DMS 273 (cell line): Measurements from ENCODE around the gene FN3KRP.
"Not testable (repeated sequence)": the region's sequence is repeated elsewhere in the genome, so short reads cannot be mapped to it uniquely, and the experiment has no call there.

Source experiments
- DNase-seq: peaks from one replicate; lab custom pipeline; 2025; ENCODE audit not compliant: unreplicated experiment; lab: John Stamatoyannopoulos, UW

The FN3KRP gene

DNA sequence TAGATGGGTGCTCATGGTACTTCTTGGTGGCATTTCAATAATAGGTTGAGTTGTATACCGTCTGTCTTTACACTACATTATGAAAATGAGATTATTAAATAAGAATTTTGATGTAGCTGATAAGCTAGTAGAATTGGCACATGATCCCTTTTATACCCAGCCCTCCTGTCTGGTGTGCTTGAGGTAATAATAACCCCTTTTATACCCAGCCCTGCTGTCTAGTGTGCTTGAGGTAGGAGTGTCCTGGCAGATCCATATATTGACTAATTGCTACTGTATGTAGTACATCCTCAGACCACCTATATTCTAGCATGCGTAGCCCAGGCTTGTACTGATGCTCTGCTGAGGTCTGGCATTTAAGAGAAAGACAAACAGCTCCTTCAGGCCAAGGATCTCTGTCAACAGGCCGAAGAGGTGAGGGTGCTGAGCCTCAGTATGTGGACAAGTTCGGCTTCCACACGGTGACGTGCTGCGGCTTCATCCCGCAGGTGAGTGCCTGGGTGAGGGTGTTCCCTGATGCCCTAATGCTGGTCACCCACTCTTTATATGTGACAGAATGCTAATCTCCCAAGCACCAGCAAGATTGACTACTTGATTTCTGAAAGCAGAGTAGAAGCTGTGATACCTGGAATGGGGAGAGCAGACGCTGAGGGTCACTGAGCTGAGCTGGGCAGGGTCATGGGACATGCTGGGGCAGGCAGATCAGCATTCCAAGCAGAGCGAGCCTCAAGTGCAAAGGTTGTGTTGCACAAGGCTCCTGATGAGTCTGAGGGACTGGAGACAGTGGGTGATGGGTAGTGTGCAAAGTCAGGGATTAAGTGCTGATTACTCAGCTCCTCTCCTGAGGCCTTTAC, 24.6 kb downstream of the FN3KRP start:
- peak; percentile 38 for DNase-seq

DNA sequence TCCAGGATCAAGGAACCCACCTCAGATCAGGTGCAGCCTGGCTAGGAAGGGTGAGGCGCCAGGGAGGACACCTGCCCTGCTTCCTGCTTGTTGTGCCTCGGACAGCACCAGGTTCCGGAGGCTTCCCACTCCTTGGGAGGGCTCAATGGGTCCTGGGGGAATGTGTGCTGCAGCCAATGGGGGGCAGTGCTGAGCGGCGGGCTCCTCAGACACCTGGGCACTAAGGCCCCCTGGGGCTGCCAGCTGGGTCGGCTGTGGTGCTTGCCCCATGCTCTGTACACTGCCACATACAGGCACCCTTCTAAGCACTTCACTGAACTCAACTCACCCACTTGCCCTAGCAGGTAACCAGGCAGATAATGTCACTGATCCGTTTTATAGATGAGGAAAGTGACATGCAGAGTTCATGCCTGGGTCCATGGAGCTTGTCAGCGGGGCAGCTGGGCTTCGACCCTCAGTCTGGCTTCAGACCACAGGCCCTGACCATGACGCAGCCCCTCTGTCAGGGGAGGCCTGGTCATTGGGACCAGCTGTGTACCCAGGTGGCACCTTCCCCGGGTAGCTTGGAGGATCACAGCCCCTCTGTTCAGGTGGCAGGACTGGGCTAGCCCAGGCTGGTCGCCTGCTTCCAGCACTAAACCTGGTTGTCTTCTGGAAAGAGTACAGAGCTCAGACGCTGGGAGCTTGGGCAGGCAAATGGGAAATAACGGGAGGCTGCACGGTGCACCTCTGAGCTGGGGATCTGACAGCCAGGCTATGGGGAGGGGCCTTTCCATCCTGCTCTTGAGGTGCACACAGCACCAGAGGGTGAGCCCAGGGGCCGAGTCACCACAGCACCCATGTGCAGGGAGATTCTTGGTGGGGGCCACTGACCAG, 27.1 kb downstream of the FN3KRP start:
- DNase-seq = no peak

DNA sequence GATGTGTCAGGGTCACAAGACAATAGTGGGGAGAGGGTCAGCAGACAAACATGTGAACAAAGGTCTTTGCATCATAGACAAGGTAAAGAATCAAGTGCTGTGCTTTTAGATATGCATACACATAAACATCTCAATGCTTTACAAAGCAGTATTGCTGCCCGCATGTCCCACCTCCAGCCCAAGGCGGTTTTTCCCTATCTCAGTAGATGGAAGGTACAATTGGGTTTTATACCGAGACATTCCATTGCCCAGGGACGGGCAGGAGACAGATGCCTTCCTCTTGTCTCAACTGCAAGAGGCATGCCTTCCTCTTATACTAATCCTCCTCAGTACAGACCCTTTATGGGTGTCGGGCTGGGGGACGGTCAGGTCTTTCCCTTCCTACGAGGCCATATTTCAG, 28.2 kb downstream of the FN3KRP start:
- DNase-seq = not testable (repeated sequence)

DNA sequence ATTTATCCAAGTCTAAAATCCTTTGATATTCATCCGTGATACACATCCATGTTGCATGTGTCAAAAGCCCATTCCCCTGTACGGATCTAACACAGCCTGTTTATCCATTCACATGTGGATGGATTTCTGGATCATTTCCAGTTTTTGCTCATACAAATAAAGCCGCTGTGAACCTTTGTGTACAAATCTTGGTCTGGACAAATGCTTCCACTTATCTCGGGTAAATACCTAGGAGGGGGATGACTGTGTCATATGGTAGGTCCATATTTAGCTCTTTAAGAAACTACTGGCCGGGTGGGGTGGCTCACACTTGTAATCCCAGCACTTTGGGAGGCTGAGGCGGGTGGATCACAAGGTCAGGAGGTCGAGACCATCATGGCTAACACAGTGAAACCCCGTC, 29.0 kb downstream of the FN3KRP start:
- no peak for DNase-seq

DNA sequence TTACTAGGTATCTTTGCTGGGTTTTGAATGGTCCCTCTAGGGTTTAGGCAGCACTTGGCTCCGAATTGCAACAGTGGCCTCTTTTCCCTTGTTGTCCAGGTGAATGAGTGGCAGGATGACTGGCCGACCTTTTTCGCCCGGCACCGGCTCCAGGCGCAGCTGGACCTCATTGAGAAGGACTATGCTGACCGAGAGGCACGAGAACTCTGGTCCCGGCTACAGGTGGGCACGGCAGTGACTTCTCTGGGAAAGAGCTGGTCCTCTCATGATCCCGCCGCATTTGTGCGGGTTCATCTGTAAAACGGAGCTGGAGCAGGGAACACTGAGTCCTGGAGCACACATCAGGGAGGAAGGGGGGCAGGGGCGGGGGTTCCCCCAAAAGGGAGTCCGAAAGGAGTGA, 32.2 kb downstream of the FN3KRP start:
- DNase-seq = no peak

DNA sequence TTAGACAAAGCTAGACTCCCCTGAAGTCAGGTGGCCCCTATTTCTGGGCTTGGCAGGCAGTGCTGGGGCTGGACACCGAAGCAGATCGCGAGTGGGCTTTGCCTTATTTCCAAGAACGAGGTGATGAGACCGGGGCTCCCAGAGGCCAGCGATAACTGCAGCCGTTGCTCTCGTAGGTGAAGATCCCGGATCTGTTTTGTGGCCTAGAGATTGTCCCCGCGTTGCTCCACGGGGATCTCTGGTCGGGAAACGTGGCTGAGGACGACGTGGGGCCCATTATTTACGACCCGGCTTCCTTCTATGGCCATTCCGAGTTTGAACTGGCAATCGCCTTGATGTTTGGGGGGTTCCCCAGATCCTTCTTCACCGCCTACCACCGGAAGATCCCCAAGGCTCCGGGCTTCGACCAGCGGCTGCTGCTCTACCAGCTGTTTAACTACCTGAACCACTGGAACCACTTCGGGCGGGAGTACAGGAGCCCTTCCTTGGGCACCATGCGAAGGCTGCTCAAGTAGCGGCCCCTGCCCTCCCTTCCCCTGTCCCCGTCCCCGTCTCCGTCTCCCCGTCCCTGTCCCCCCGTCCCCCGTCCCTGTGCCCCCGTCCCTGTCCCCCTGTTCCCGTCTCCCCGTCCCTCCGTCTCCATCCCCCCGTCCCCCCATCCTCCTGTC, 33.9 kb downstream of the FN3KRP start:
- DNase-seq = no peak

DNA sequence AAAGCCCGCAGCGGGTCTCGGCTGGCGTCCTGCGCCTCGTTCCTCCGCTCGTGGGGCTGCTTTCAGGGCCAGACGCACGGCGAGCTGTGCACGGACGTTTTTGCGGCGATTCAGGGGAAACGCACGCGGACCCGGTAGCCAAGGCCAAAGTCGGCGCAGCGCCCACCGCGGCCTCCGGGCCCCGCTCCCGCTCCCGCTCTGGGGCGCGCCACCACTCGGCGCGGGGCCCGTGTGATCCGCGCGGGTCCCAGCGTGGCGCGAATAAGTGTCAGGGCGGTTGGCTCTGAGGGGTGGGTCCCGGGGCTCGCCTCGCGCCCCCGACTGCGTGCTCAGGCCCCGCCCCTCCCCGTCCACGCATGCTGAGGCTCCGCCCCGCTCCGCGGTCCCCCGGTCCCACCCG, 34.7 kb downstream of the FN3KRP start:
- no peak for DNase-seq

DNA sequence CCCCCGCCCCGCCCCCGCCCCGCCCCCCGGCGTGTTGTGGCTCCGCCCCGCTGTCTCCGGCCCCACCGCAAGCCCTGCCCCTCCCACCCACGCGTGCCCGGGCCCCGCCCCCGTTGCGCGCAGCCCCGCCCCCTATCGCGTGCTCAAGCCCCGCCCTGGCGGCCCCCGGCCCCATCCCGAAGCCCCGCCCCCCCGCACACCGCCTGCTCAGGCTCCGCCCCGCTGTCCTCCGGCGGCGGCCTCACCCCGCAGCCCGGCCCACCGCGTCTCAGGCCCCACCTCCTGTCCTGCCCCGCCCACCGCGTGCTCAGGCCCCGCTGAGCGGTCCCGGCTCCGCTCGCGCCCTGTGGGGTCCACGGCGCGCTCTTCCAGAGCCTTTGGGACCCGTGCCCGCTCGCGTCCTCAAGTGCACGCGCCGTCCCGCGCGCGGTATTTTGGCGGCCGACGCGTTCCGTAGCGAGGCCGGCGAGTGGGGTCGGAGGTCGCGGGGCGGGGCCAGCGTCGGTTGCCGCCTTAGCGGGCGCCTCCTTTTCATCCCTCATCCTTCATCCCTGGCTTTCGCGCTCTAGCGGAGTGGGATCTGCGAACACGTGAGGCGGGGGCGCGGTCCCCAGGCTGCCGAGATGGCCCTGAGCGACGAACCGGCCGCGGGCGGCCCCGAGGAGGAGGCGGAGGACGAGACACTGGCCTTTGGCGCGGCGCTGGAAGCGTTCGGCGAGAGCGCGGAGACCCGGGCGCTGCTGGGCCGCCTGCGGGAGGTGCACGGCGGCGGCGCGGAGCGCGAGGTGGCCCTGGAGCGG, 35.3 kb downstream of the FN3KRP start, which contains the start of gene TBCD:
Gene TBCD, plus strand, starts transcription at position 495 of the 800 bp plus-strand sequence. Its CDS starts 129 bp downstream, at position 624.
- DNase-seq = peak; percentile 95

DNA sequence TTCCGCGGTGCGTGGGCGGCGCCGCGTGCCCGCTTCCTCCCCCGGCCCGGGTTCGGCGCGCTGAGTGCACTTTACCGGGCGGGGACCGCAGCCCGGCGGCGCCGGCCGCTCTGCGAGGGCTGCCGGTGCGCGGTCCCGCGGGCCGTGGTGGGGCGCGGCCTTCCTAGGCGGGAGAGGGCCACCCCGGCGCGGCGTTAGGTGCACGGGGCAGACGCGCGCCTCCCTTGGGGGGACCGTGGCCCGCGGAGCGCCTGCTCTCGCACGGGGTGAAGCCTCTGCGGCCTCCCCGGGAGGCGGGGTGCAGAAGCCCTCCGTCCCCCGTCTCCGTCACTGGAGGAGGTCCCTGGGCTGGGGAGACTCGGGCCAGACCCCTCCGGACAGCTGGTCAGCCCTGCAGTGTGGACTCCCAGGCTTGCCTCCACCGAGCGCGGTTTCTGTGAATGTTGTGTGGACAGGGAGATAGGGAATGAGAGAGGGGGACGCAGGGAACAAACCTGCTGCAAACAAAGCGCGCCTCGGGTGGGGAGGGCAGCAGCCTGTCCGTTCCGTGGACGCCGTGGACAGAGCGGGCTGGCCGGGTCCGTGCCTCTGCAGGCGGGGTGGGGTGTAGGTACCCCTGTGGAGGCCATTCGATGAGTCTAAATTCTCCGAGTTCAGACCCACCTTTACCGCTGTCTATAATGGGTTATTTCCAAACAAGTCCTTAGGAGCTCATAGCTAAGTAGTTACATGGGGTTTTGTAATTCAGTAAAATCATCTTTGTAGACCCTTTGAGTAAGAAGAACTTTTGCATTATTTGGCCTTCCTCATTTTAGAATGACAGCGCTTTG, 36.1 kb downstream of the FN3KRP start:
- DNase-seq = peak; percentile 73

DNA sequence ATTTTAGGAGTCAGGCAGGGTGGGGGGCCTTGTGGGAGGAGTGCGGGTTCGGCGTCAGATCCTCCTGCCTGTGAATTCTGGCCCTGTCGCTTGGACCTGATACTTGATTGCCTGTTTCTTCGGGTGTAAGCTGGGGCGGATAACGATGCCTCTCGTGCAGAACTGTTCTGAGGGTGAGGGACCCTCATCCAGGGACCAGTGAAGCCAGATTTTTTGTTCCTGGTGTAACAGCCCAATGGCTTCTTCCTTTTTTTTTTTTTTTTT, 36.6 kb downstream of the FN3KRP start:
- no peak for DNase-seq

DNA sequence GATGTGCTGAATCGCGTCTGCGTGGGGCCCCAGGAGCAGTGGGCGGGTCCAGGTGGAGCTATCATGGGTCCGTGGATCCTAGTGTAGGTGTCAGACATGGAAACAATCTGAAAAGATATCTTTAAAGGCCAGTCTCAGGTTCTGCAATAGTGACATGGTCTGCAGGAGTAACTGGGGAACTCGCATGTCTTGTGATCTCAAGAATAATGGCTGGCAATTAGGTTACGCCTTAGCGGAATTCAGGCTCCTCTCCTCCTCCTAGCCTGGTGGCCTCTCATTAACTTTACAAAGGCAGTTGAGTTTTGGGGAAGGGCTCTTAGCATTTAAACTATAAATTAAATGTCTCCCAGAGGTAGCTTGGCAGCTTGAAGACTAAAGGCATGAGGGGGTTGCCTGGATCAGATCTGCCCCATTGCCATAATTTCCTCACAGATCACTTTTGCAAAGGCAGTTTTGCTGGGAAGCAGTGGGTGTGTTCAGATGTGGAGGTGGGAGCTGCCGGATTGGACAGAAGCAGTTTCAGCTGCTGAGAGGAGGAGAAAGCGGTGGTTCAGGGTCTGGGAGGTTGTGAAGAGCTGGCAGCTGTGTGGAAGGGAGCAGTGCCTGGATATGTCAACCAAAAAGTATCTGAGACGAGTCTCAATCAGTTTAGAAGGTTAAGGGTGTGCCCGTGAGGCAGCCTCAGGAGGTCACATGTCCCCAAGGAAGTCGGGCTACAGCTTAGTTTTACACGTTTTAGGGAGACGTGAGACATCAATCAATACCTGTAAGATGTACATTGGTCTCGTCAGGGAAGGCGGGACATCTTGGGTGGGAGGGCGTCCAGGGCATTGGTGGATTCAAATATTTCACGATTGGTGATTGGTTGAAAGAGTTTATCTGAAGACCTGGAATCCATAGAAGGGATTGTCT, 38.0 kb downstream of the FN3KRP start:
- DNase-seq = peak; percentile 54

DNA sequence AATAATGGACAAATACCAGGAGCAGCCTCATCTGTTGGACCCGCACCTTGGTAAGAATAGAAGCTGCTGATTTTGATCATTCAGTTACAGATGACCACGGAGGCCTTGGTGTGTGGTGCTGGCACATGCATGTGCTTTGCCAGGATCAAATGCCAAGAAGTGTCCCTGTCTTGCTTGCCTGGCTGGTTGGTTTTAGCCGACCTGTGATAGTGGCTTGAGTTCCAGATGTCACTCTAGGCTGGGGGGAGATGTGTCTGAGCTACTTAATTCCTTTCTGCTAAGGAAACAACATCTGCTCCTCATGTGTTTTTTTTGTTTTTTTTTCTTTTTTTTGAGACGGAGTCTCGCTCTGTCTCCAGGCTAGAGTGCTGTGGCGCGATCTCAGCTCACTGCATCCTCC, 39.7 kb downstream of the FN3KRP start:
- peak; percentile 54 for DNase-seq

DNA sequence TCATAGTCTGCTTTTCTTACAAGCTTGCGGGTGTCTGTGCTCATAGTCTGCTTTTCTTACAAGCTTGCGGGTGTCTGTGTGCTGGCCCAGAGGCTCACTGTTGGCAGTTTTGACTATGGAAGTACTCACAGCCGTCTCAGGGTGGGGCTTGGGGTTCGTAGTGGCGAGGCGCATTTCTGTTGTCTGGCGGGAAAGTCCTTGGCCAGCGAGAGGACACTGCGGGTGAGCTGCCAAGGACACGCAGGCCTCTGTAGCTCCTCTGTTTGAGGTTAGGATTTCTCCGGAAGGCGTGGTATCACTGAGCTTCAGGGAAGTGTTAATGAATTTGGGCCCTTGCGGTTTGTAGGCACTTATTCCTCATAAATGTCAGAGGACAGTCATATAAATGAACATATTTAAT, 48.9 kb downstream of the FN3KRP start:
- no peak for DNase-seq

DNA sequence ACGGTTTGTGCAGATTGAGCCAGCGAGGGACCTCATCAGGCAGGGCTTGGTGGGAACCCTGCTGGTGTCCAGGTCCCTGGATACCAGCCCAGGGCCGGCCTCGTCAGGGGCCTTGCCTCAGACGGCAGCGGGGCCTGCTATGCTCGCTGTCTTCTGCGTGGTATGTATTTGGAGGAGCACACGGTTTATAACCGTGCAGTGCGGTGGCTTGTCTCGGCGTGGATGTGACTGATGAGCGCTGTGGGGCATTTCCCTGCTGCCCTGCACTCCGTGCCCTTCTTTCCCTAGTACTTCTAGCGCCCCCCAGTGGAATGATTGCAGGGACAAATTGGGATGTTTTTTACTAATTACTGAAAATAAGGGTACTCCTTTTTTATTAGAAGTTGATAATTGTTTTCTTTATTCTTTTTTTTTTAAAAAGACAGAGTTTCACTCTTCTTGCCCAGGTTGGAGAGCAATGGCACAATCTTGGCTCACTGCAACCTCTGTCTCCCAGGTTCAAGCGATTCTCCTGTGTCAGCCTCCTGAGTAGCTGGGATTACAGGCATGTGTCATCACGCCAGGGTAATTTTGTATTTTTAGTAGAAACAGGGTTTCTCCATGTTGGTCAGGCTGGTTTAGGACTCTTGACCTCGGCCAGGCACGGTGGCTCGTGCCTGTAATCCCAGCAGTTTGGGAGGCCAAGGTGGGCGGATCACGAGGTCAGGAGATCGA, 50.7 kb downstream of the FN3KRP start:
- peak; percentile 62 for DNase-seq

DNA sequence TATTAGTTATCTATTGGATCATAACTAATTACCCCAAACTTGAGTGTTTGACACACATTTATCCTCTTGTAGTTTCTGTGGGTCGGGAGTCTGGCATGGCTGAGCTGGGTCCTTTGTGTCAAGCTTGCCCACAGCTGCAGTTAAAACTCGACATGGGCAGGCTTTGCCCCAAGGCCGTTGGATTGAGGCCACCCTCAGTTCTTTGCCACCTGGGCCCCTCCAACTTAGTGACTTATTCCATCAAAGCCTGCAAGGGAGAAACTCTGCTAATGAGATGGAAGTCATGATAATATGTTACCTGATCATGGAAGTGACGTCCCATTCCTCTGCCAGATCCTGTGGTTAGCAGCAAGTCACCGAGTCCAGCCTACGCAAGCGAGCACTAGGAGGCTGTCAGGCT, 52.5 kb downstream of the FN3KRP start:
- no peak for DNase-seq

DNA sequence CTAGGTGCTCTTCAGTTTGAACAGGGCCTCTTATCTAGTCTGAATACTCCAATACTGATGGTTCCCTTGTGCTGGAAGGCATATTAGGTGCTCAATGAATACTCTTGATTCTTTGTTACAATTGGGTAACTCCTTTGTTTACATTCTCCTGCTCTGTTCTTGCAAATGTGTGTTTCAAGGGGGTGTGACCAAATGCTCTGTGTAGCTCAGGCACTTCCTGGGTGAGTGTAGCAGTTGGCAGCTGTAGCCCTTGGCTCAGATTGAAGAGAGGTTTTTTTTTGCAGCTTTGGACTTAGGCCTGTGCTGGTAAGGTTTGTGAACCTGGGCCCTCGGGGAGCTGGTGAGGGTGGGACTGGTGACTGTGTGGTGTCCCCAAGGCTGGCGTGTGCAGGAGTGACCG, 55.5 kb downstream of the FN3KRP start:
- DNase-seq = no peak

DNA sequence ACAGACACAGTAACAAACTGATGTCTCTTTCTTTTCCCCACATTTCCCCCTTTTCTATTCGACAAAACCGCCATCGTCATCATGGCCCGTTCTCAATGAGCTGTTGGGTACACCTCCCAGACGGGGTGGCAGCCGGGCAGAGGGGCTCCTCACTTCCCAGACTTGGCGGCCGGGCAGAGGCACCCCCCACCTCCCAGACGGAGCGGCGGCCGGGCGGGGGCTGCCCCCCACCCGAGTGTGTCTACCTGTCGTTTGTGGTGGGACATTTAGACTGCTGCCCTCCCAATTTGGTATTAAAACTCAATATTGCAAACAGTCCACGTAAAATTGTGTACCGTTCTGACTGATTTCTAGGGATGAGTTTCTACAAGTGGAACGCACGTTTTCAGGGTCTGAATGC, 58.0 kb downstream of the FN3KRP start:
- not testable (repeated sequence) for DNase-seq
